ENCODE results near the gene ZC3H7B. TPM values are rescaled to one million over a fixed set of nuclear protein-coding genes. Genes with fewer than 3 reads are reported as not detected.

Gene ZC3H7B
- polyA plus RNA-seq, 2 of the 4 experiments (the other 2 are of a cell fraction): 12.4 to 22.8 TPM

GRCh38 chr22:41345807-41346335 lies 44.5 kb downstream of the ZC3H7B start (continued):
- TF ChIP-seq RCOR1 (IDR thresholded peaks at IDR 0.05; ENCODE audit: low read depth, low read length) (no peak), TFCP2L1 (CRISPR knock-in tag; IDR thresholded peaks at IDR 0.05) (no peak), HEYL (CRISPR knock-in tag; IDR thresholded peaks at IDR 0.05) (no peak), ESRRA (IDR thresholded peaks at IDR 0.05; ENCODE audit: borderline replicate concordance, low read length) (no peak), NR3C1 (IDR thresholded peaks at IDR 0.05) (no peak), TP53 (CRISPR knock-in tag; IDR thresholded peaks at IDR 0.05) (no peak), HOXA7 (CRISPR knock-in tag; IDR thresholded peaks at IDR 0.05) (no peak)

- POLR2A ChIA-PET: no interaction called here
Measured at GRCh38 chr22:41347066-41347859, 45.9 kb downstream of the ZC3H7B start.

GRCh38 chr22:41348964-41349484 lies 47.7 kb downstream of the ZC3H7B start:
- peaks cover 15% of the 10 kb centered on the region; the same call in 2 of the 3 replicates for H3K4me1 ChIP-seq
- 94% methylated on average over 18 of the region's 22 CpGs for WGBS (ENCODE audit: missing lambda C conversion rate)
- no peak for DNase-seq (ENCODE audit: low read depth in 1 of 2, low spot score in 1 of 2)
- H3K27ac ChIP-seq: no peak overlapping the region
- ChIA-PET POLR2A (no interaction called here), CTCF (interaction anchor here (1.4 kb wide), 1 partner anchor 168 kb away, joined by 3 read pairs; no protein-coding TSS in a partner anchor)
- H3K9me3 ChIP-seq: no peaks in the 10 kb centered on the region
- no peak overlapping the region for H3K4me3 ChIP-seq
- H3K4me2 ChIP-seq: no peak overlapping the region
- ATAC-seq: no peak
- no peak for FAIRE-seq
- TF ChIP-seq MAFK (IDR thresholded peaks at IDR 0.05; ENCODE audit: partially characterized antibody) (no peak), NR3C1 (IDR thresholded peaks at IDR 0.05) (no peak), ZSCAN20 (CRISPR knock-in tag; IDR thresholded peaks at IDR 0.05) (no peak), POLR2A (IDR thresholded peaks at IDR 0.05; ENCODE audit: low read length) (no peak), CEBPB (IDR thresholded peaks at IDR 0.05) (no peak), RNF2 (IDR thresholded peaks at IDR 0.05; ENCODE audit: borderline replicate concordance, low read depth) (no peak), ZFP36 (IDR thresholded peaks at IDR 0.05; ENCODE audit: borderline replicate concordance, partially characterized antibody) (no peak), ZC3H11A (IDR thresholded peaks at IDR 0.05) (no peak), EHMT2 (IDR thresholded peaks at IDR 0.05; ENCODE audit: low read depth) (no peak), POLR2AphosphoS2 (conservative IDR thresholded peaks at IDR 0.05; ENCODE audit: low read length) (no peak), ZNF302 (CRISPR knock-in tag; IDR thresholded peaks at IDR 0.05) (no peak), RAD21 (conservative IDR thresholded peaks at IDR 0.05 in 1 of 2, IDR thresholded peaks at IDR 0.05 in 1 of 2) (no peak)
- TF ChIP-seq, protein P1, sequence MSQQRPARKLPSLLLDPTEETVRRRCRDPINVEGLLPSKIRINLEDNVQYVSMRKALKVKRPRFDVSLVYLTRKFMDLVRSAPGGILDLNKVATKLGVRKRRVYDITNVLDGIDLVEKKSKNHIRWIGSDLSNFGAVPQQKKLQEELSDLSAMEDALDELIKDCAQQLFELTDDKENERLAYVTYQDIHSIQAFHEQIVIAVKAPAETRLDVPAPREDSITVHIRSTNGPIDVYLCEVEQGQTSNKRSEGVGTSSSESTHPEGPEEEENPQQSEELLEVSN (IDR thresholded peaks at IDR 0.05; ENCODE audit: borderline replicate concordance, low read depth): no peak
- TF ChIP-seq, protein P2, sequence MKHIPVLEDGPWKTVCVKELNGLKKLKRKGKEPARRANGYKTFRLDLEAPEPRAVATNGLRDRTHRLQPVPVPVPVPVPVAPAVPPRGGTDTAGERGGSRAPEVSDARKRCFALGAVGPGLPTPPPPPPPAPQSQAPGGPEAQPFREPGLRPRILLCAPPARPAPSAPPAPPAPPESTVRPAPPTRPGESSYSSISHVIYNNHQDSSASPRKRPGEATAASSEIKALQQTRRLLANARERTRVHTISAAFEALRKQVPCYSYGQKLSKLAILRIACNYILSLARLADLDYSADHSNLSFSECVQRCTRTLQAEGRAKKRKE (CRISPR knock-in tag; IDR thresholded peaks at IDR 0.05; ENCODE audit: low read depth): no peak
- TF ChIP-seq, protein P3, sequence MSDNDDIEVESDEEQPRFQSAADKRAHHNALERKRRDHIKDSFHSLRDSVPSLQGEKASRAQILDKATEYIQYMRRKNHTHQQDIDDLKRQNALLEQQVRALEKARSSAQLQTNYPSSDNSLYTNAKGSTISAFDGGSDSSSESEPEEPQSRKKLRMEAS (IDR thresholded peaks at IDR 0.05): no peak
- TF ChIP-seq, protein P4, sequence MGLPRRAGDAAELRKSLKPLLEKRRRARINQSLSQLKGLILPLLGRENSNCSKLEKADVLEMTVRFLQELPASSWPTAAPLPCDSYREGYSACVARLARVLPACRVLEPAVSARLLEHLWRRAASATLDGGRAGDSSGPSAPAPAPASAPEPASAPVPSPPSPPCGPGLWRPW (IDR thresholded peaks at IDR 0.05): no peak

More at GRCh38 chr22:41347066-41347859, 45.9 kb downstream of the ZC3H7B start:
- H3K4me3 ChIP-seq: no peak overlapping the region
- H3K27ac ChIP-seq: no peak overlapping the region
- ATAC-seq: no peak
- no peak for TF ChIP-seq POLR2AphosphoS2 (conservative IDR thresholded peaks at IDR 0.05; ENCODE audit: low read length)
- no peak for TF ChIP-seq RARB (CRISPR knock-in tag; IDR thresholded peaks at IDR 0.05)
- TF ChIP-seq RCOR1 (IDR thresholded peaks at IDR 0.05; ENCODE audit: low read depth, low read length): no peak
- TF ChIP-seq BHLHE40 (IDR thresholded peaks at IDR 0.05; ENCODE audit: low read depth, low read length): no peak
- TF ChIP-seq NR3C1 (IDR thresholded peaks at IDR 0.05): no peak
- TF ChIP-seq ZFP36 (IDR thresholded peaks at IDR 0.05; ENCODE audit: borderline replicate concordance, partially characterized antibody): no peak
- TF ChIP-seq TFCP2L1 (CRISPR knock-in tag; IDR thresholded peaks at IDR 0.05): no peak
- no peak for TF ChIP-seq FOSB (CRISPR knock-in tag; IDR thresholded peaks at IDR 0.05)
- CTCF ChIA-PET: interaction anchor here (0.7 to 1.4 kb wide), 3 partner anchors 45 to 742 kb away, joined by 3 read pairs; partner anchors contain the start of gene ZC3H7B
- FAIRE-seq: no peak
- peaks cover 15% of the 10 kb centered on the region; the same call in 2 of the 3 replicates for H3K4me1 ChIP-seq
- no peak for DNase-seq (ENCODE audit: low read depth in 1 of 2, low spot score in 1 of 2)
- H3K4me2 ChIP-seq: no peak overlapping the region
- WGBS (ENCODE audit: missing lambda C conversion rate): 93% methylated on average over 14 of the region's 18 CpGs
- H3K9me3 ChIP-seq: no peaks in the 10 kb centered on the region

All from A549 (cell line).